ENCODE measurements around the gene THAP5. TPM values are rescaled to one million over a fixed set of nuclear protein-coding genes. Genes with fewer than 3 reads are reported as not detected.

THAP5 gene
- total and polyA plus RNA-seq, 10 donors, result 8.8 to 44.1 (median 30.6) TPM

DNA sequence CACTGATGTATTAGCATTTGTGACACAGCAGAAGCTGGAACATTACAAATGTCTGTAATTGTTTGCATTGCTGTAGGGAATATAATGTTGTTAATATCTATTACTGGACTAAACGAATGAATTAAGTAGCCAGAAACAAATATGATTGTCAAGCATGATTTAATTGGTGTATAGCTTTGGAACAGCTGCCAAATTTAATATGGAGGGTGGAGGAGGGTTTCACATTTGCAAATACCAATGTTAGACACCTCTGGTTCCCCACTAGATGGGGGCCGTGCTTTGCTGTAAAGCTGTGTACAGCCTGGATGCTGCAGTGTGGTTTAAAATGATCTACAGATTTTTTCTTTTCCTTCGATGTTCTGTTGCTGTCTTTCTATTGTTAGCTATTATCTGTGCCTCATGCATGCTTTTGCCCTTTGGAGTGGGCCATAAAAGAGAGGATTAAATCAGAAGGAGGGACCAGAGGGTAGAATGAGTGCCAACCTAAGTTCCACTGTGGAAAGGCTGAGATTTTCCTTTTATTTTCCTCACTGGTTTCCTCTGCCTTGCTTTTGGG, 23.2 kb upstream of the THAP5 start:
- H3K27ac ChIP-seq, result no peak overlapping the region
- H3K36me3 ChIP-seq, result no peaks in the 10 kb centered on the region
- intact Hi-C loops (cut with DNase I; ENCODE audit: low total_unique reads), result no loop called here
- no peak overlapping the region for H3K4me3 ChIP-seq
- no peak for DNase-seq
- no peaks in the 10 kb centered on the region for H3K27me3 ChIP-seq (replicated peaks in 1 of 7)
- H3K9me3 ChIP-seq, result no peaks in the 10 kb centered on the region
- 62 to 77% (median 72%) methylated on average over 3 of the region's 3 CpGs for WGBS, 5 donors
- H3K4me1 ChIP-seq, result no peaks in the 10 kb centered on the region
- TF ChIP-seq POLR2AphosphoS5 (IDR thresholded peaks at IDR 0.05) (no peak), POLR2A (IDR thresholded peaks at IDR 0.05) (no peak)
- TF ChIP-seq, protein P1, sequence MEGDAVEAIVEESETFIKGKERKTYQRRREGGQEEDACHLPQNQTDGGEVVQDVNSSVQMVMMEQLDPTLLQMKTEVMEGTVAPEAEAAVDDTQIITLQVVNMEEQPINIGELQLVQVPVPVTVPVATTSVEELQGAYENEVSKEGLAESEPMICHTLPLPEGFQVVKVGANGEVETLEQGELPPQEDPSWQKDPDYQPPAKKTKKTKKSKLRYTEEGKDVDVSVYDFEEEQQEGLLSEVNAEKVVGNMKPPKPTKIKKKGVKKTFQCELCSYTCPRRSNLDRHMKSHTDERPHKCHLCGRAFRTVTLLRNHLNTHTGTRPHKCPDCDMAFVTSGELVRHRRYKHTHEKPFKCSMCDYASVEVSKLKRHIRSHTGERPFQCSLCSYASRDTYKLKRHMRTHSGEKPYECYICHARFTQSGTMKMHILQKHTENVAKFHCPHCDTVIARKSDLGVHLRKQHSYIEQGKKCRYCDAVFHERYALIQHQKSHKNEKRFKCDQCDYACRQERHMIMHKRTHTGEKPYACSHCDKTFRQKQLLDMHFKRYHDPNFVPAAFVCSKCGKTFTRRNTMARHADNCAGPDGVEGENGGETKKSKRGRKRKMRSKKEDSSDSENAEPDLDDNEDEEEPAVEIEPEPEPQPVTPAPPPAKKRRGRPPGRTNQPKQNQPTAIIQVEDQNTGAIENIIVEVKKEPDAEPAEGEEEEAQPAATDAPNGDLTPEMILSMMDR (IDR thresholded peaks at IDR 0.05 in 8 of 11, conservative IDR thresholded peaks at IDR 0.05 in 3 of 11), result no peak

DNA sequence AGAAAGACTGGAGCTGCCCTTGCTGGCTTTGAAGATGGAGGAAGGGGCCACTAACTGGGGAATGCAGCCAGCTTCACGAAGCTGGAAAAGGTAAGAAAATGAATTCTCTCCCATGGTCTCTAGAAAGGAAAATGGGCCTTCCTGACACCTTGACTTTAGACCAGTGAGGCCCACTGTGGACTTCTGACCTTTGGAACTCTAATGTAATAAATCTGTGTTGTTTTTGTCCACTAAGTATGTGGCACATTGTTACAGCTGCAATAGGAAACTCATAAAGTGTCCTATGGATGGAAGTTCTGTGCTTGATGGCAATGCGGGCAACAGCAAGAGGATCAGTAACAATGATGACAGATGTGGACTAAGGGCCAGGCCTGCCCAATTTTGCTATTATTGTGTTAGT, 21.1 kb upstream of the THAP5 start:
- no peak for DNase-seq
- Histone ChIP-seq H3K36me3 (no peaks in the 10 kb centered on the region), H3K27me3 (replicated peaks in 1 of 7) (no peaks in the 10 kb centered on the region), H3K27ac (no peak overlapping the region), H3K9me3 (no peaks in the 10 kb centered on the region), H3K4me3 (no peak overlapping the region), H3K4me1 (no peaks in the 10 kb centered on the region)
- WGBS, 5 donors, result 73 to 83% (median 79%) methylated on average over 2 of the region's 2 CpGs
- TF ChIP-seq POLR2AphosphoS5 (IDR thresholded peaks at IDR 0.05) (no peak), POLR2A (IDR thresholded peaks at IDR 0.05) (no peak)
- TF ChIP-seq, protein P1 (IDR thresholded peaks at IDR 0.05 in 8 of 11, conservative IDR thresholded peaks at IDR 0.05 in 3 of 11), result no peak
- intact Hi-C loops (cut with DNase I; ENCODE audit: low total_unique reads), result no loop called here

DNA sequence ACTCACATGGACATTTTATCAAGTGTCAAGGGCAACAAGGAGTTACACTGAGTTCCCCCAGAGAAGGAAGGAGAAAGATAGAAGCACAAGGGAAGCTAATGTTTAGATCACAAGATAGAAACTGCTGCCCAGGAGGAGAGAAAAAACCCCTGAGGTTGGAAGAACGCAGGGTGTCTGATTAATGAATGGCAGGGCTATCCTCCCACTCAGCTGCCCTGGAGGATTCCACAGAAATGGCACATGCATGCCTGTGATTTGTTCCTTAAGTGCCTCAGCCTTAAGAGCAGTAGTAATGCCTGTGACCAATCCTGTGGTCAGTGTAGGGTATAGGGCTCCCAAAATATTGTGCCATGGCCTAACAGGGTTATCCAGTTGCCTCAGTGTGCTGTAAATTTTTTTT, 20.4 kb upstream of the THAP5 start:
- Histone ChIP-seq H3K9me3 (no peaks in the 10 kb centered on the region), H3K4me3 (no peak overlapping the region), H3K27me3 (replicated peaks in 1 of 7) (no peaks in the 10 kb centered on the region), H3K27ac (no peak overlapping the region), H3K36me3 (no peaks in the 10 kb centered on the region), H3K4me1 (no peaks in the 10 kb centered on the region)
- intact Hi-C loops (cut with DNase I; ENCODE audit: low total_unique reads), result no loop called here
- DNase-seq, result no peak
- TF ChIP-seq POLR2AphosphoS5 (IDR thresholded peaks at IDR 0.05) (no peak), POLR2A (IDR thresholded peaks at IDR 0.05) (no peak)
- TF ChIP-seq, protein P1 (IDR thresholded peaks at IDR 0.05 in 8 of 11, conservative IDR thresholded peaks at IDR 0.05 in 3 of 11), result no peak
- WGBS, 5 donors, result 50 to 81% (median 67%) methylated on average over 1 of the region's 1 CpG

DNA sequence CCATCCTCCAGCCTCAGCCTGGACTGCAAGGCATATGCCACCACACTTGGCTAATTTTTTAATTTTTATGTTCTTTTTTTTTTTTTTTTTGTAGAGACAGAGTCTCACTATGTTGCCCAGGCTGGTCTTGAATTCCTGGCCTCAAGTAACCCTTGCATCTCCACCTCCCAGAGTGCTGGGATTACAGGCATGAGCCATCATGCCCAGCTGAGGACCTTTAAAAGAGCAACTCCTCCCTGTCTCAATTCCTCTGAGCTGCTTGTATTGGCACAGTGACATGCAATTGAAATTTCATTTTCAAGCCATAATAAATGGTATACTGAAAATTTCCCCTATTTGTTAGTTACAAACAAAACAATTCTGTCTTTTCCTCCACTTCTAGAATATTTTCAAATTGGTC, 19.7 kb upstream of the THAP5 start:
- TF ChIP-seq, protein P1 (IDR thresholded peaks at IDR 0.05 in 8 of 11, conservative IDR thresholded peaks at IDR 0.05 in 3 of 11), result no peak
- TF ChIP-seq POLR2AphosphoS5 (IDR thresholded peaks at IDR 0.05) (no peak), POLR2A (IDR thresholded peaks at IDR 0.05) (no peak)
- DNase-seq, result no peak
- H3K4me3 ChIP-seq, result no peak overlapping the region
- no peaks in the 10 kb centered on the region for H3K4me1 ChIP-seq
- no peaks in the 10 kb centered on the region for H3K9me3 ChIP-seq
- H3K27ac ChIP-seq, result no peak overlapping the region
- no peaks in the 10 kb centered on the region for H3K27me3 ChIP-seq (replicated peaks in 1 of 7)
- no peaks in the 10 kb centered on the region for H3K36me3 ChIP-seq
- intact Hi-C loops (cut with DNase I; ENCODE audit: low total_unique reads), result no loop called here
